Right atrium auricular region (tissue), 2 donors: ENCODE measurements around the gene PRKG2. TPM values are rescaled to one million over a fixed set of nuclear protein-coding genes. Genes with fewer than 3 reads are reported as not detected.

Experiments used
- DNase-seq: peaks from one replicate; pipeline ENCODE4 v3.0.0-alpha.2; 2019; ENCODE audit warnings: low spot score
- H3K27ac ChIP-seq, 2 donors: fragments of 200-600 bp; sonication (generic); 1 replicate in 1 of 2; 2 replicates in 1 of 2; pipeline ENCODE4 v1.5.1; 2016 to 2019
- H3K27me3 ChIP-seq, 2 donors: fragments of 200-600 bp; sonication (generic); one replicate each; pipeline versions ENCODE4 v1.5.1 to v1.6.0; 2017 to 2019
- H3K36me3 ChIP-seq: fragments of 200-600 bp; sonication (generic); one replicate; pipeline ENCODE4 v1.5.1; 2016
- H3K4me1 ChIP-seq, 2 donors: fragments of 200-600 bp; sonication (generic); one replicate each; pipeline versions ENCODE4 v1.5.1 to v1.6.0; 2017 to 2019
- H3K4me3 ChIP-seq, 2 donors: fragments of 200-600 bp; sonication (generic); 1 replicate in 1 of 2; 2 replicates in 1 of 2; pipeline ENCODE4 v1.5.1; 2017 to 2019; ENCODE audit warnings: mild to moderate bottlenecking in 1 of 2, moderate library complexity in 1 of 2
- H3K9me3 ChIP-seq, 2 donors: fragments of 200-600 bp; sonication (generic); one replicate each; pipeline ENCODE4 v1.5.1; 2019
- CTCF ChIP-seq, 2 donors: fragments of 200-600 bp; sonication (generic); IDR thresholded peaks; one replicate each; pipeline ENCODE4 v1.5.1; 2019; ENCODE audit warnings: antibody characterized with exemption in 2 of 2
- total RNA-seq, 2 donors: library from RNA; depleted of rRNA; stranded (reverse); fragments of >200 nt; gene quantifications; one replicate each; pipeline ENCODE4 v1.1.0, GENCODE V29; 2016

Gene PRKG2
- total RNA-seq, 2 donors from 2014 or later, result 2.5 to 20.7 TPM

GRCh38 chr4:81106150-81106549 lies 108.9 kb downstream of the PRKG2 start:
- H3K9me3 ChIP-seq, result no peaks in the 10 kb centered on the region
- H3K36me3 ChIP-seq, result no peaks in the 10 kb centered on the region
- H3K27ac ChIP-seq, result no peak overlapping the region
- TF ChIP-seq CTCF (IDR thresholded peaks at IDR 0.05), result no peak
- H3K4me3 ChIP-seq, result no peak overlapping the region
- H3K4me1 ChIP-seq, result no peaks in the 10 kb centered on the region
- H3K27me3 ChIP-seq, result no peaks in the 10 kb centered on the region
- no peak for DNase-seq

DNA sequence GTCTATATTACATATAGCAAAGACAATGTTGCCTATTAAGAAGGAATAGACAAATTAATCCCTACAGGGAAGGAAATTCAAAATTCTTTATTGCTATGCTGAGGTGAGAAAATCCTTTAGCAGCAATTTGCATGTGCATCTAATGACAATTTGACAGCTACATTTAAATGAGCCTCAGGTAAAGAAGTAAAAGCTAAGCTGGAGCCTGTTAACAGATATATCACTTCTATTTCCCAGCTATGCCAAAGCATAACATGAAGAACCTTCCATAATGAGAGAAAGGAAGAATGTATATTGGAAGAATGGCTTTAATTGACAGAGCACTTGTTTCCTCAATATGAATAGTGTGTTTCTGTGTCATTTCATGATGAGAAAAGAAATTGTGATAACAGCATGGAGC lies 112.9 kb downstream of the PRKG2 start:
- Histone ChIP-seq H3K4me1 (no peaks in the 10 kb centered on the region), H3K36me3 (no peaks in the 10 kb centered on the region), H3K27ac (no peak overlapping the region), H3K9me3 (no peaks in the 10 kb centered on the region), H3K4me3 (no peak overlapping the region), H3K27me3 (no peaks in the 10 kb centered on the region)
- no peak for DNase-seq
- TF ChIP-seq CTCF (IDR thresholded peaks at IDR 0.05), result no peak

DNA sequence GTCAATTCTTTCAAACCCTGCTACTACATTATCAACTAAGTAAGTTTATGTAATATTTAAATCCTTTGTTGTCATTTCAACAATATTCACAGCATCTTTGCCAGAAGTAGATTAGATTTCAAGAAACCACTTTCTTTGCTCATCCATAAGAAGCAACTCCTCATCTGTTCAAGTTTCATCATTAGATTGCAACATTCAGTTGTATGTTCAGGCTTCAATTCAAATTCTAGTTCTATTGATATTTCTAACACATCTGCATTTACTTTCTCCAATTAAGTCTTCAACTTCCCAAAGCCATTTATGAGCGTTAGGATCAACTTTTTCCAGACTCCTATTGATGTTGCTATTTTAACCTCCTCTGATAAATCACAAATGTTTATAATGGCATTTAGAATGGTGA lies 118.5 kb downstream of the PRKG2 start:
- no peaks in the 10 kb centered on the region for H3K27me3 ChIP-seq

GRCh38 chr4:81095389-81095788 lies 119.6 kb downstream of the PRKG2 start:
- no peaks in the 10 kb centered on the region for H3K36me3 ChIP-seq
- no peaks in the 10 kb centered on the region for H3K27me3 ChIP-seq
- no peaks in the 10 kb centered on the region for H3K9me3 ChIP-seq
- H3K27ac ChIP-seq, result peak overlapping the region in 1 of 2 donors; percentile 64
- H3K4me3 ChIP-seq, result no peak overlapping the region
- no peak for DNase-seq
- no peak for TF ChIP-seq CTCF (IDR thresholded peaks at IDR 0.05)
- H3K4me1 ChIP-seq, result peaks cover 0 to 8% of the 10 kb centered on the region in 2 donors

More for the DNA sequence above, 118.5 kb downstream of the PRKG2 start:
- H3K9me3 ChIP-seq, result no peaks in the 10 kb centered on the region
- no peak overlapping the region for H3K4me3 ChIP-seq
- DNase-seq, result no peak
- H3K36me3 ChIP-seq, result no peaks in the 10 kb centered on the region
- peaks cover 0 to 8% of the 10 kb centered on the region in 2 donors for H3K4me1 ChIP-seq
- TF ChIP-seq CTCF (IDR thresholded peaks at IDR 0.05), result no peak
- no peak overlapping the region for H3K27ac ChIP-seq

GRCh38 chr4:81093720-81094401 lies 121.2 kb downstream of the PRKG2 start:
- Histone ChIP-seq H3K9me3 (no peaks in the 10 kb centered on the region), H3K27ac (peak overlapping the region; percentile 64 to 65), H3K27me3 (no peaks in the 10 kb centered on the region), H3K36me3 (no peaks in the 10 kb centered on the region), H3K4me3 (no peak overlapping the region), H3K4me1 (peaks cover 0 to 8% of the 10 kb centered on the region in 2 donors)
- no peak for DNase-seq
- no peak for TF ChIP-seq CTCF (IDR thresholded peaks at IDR 0.05)

DNA sequence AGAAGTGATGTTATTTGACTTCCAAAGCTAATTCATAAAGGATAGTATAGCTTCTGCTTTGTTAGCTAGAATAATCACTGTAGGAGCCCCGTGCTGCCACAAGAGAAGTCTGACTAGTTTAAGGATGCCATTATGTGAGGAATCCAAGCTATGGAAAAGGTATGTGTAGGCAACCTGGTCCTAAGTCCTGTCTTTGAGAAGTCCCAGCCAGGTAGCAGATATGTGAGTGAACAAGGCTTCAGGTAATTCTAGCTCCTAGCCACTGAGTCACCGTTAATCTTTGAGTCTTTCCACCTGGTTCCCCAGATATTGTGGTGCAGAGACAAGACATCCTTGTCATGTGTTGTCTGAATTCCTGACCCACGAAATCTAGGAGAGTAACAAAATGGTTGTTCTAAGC lies 129.0 kb downstream of the PRKG2 start:
- Histone ChIP-seq H3K9me3 (no peaks in the 10 kb centered on the region), H3K27ac (no peak overlapping the region), H3K27me3 (no peaks in the 10 kb centered on the region), H3K4me3 (no peak overlapping the region), H3K4me1 (peaks cover 0 to 4% of the 10 kb centered on the region in 2 donors), H3K36me3 (no peaks in the 10 kb centered on the region)
- DNase-seq, result no peak
- no peak for TF ChIP-seq CTCF (IDR thresholded peaks at IDR 0.05)
